PC-9 (cell line): ENCODE measurements around the gene DNAH12.

Source experiments
- EZH2 ChIP-seq: fragments of 200-600 bp; sonication (generic); IDR thresholded peaks from 2 replicates; pipeline ENCODE4 v1.8.0; 2017; ENCODE audit warnings: antibody characterized with exemption, low read depth
- TF ChIP-seq, protein P1 (sequence below): fragments of 200-600 bp; sonication (generic); conservative IDR thresholded peaks from 2 replicates; pipeline ENCODE4 v1.6.1; 2017; ENCODE audit warnings: mixed run types, antibody characterized with exemption, mild to moderate bottlenecking, moderate library complexity

DNA sequence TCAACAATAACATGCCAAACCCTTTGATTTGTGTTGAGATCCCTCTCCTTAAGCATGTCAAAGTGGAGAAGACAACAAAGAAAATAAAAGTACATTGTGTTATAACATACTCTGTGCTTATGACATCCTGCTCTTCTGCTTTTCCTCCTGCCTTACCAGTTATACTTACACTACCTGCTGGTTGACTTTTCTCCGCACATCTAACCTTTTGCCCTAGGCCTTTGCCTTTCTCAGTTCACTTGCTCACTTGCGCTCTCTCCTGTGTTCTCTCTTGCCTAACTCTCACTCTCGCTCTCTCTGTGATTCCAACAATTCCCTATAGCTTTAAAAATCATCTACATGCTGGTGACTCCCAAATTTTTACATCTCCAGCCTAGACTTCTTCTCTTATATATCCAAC, 5.7 kb downstream of the DNAH12 start:
- TF ChIP-seq, protein P1, sequence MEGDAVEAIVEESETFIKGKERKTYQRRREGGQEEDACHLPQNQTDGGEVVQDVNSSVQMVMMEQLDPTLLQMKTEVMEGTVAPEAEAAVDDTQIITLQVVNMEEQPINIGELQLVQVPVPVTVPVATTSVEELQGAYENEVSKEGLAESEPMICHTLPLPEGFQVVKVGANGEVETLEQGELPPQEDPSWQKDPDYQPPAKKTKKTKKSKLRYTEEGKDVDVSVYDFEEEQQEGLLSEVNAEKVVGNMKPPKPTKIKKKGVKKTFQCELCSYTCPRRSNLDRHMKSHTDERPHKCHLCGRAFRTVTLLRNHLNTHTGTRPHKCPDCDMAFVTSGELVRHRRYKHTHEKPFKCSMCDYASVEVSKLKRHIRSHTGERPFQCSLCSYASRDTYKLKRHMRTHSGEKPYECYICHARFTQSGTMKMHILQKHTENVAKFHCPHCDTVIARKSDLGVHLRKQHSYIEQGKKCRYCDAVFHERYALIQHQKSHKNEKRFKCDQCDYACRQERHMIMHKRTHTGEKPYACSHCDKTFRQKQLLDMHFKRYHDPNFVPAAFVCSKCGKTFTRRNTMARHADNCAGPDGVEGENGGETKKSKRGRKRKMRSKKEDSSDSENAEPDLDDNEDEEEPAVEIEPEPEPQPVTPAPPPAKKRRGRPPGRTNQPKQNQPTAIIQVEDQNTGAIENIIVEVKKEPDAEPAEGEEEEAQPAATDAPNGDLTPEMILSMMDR, result no peak
- TF ChIP-seq EZH2, result no peak
